ENCODE data around the gene SPATA3.
"Not testable (repeated sequence)": the region's sequence is repeated elsewhere in the genome, so short reads cannot be mapped to it uniquely, and the experiment has no call there.

Gene SPATA3

DNA sequence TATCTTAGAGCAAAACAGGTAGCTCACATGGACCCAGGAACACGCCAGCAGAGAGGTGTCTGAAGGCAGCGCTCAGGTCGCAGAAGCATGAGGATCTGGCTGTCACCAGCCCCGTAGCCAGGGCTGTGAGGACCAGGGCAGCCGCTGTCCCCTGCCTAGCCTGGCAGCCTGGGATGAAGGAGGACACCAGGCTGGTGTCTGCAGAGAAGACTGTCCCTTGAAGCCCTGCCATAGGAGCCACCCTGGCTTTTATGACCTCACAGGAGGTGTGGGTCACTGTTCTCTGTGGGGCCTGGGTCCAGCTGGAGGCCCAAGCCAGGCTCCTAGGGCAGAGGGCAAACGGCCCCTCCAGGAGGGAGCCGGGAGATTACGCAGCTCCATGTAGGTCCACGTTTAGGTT, at the start of gene SPATA3:
SPATA3 (plus strand) TSS at position 301 of the 400 bp plus-strand sequence. CDS start 113 bp downstream, outside the sequence.
- DNase-seq (ENCODE audit: low spot score), result no peak

DNA sequence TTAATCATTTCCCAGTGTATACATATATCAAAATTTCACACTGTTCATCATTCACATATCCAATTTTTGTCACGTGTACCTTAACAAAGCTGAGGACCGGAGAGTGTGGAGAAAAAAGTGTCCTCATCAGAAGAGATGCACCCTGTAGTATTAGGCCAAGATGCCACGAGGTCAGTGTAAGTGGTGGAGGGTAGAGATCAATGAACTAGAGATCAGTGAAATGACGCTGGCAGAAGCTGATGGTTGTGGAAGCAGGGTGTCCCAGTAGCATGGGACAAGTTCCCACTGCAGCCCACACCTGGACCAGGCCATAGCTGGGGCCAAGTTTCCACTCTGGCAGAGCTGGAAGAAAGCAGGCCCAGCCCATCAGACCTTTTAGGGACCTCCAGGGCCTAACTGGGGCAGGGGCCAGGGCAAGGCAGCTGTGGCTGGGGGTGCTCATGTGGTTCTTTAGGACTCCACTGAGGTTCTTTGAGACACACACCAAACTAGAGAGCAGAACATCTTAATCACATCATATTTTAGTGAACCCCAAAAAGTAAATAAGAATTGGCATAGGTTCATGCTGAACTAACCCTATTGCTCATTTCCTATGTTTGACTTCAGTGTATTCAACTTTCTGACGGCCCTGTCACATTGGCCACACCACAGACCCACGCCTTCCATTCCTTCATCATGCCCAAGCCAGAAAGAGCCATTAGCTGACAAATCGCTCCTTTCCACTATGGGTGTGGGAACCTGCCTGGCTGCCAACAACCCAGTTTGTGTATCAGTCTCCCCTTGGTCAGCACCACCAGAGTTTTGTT, 49.3 kb upstream of the SPATA3 start:
- DNase-seq (ENCODE audit: low spot score), result no peak

DNA sequence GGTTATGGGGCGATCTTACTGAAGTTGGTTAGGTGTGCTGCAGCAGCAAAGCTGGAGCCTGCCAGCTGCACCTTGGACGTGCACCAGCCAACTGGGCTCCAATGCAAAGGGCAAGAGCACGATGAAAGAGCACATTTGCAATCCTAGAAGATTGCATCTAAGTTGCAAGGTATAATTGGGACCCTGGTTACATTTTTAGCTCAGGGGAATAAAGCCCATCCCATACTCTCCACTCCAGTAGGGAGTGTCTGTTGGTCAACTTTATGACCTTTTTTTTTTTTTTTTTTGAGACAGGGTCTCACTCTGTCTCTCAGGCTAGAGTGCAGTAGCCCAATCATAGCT, 48.7 kb upstream of the SPATA3 start:
- DNase-seq (ENCODE audit: low spot score), result no peak

DNA sequence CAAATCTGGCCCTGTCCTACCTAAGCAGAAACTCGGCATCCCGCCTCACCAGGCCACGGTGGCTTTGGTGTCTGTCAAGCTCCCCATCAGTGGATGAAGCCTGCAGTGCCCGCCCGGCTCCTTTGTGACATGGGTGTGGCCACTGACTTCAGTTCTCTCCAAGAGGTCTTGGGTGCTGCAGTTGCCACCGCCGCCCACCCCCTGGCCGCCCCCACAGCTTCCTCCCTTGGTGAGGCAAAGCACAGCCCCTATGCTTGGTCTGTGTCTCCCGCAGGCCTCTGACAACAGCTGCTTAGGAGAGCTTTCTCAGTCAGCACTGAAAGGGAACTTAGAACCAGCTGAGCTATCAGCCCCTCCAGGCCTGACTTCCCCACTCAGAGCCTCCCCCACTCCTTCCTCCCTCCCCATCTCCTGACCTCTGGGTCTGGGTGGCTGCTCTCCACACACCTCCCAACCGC, 48.0 kb upstream of the SPATA3 start:
- DNase-seq (ENCODE audit: low spot score), result no peak

DNA sequence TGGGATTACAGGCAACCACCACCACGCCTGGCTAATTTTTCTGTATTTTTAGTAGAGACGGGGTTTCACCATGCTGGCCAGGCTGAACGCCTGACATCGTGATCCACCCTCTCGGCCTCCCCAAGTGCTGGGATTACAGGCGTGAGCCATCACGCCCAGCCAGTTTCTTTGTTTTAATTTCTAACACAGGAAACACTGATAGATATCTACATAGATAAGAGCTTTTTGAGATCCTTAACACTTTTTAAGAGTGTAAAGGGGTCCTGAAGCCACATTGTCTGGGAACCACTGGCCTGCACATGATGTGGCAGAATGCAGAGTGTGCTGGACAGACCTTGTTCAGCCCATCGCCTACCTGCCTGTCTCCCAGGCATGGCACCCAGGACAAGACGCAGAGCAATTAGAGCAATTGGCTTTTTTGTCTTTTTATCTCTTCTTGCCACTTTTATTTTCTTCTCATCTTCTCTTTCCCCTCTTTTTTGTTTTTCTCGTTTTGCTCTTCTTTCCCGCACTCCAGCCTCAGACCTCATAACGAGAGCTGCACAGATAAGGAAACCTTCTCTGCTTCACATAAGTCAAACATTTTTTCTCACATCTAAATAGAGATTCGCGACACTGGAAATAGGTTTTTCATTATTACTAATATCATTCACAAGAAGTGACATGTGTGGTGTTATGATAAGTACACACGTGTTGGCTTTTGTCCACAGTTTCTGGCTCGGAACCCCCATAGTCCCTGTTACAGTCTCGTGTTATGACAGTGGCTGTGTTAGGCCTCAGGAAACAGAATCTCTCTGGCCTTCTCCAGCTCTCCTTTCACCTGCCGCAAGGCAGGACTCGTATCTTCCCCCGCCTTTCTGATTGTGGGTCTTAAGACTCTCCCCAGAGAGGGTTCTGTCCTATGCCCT, 45.7 kb upstream of the SPATA3 start:
- no peak for DNase-seq (ENCODE audit: low spot score)

DNA sequence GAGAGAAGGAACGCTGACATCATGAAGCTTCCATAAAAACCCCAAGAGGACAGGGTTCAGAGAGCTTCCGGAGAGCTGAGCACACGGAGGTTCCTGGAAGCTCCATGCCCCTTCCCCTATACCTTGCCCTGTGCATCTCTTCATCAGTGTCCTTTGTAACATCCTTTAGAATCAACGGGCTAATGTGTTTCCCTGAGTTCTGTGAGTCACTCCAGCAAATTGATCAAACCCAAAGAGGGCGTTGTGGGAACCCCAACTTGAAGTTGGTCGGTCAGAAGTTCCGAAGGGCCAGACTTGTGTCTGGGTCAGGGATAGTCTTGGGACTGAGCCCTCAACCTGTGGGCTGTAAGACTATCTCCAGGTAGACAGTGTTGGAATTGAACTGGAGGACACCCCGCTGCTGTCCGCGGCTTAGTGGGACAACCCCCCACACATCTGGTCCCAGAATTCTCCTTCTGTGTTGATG, 45.0 kb upstream of the SPATA3 start:
- DNase-seq (ENCODE audit: low spot score), result no peak

DNA sequence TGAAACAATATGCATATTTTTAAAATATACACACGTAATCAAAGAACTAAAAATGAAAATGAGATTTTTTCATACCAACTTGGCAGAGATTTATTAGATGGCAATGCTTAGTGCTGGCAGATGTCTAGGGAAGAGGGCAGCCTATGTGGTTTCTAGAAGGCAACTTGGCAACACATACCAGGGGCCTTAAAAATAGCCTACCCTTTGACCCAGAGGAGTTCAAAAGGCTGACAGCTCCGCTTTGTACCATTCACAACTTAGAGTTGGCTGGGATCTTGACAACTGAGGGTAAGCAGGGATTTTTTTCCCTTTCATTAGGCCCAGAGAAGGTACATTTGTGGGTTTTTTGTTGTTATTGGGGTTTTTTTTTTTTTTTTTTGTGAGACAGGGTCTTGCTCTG, 44.5 kb upstream of the SPATA3 start:
- DNase-seq (ENCODE audit: low spot score), result no peak

DNA sequence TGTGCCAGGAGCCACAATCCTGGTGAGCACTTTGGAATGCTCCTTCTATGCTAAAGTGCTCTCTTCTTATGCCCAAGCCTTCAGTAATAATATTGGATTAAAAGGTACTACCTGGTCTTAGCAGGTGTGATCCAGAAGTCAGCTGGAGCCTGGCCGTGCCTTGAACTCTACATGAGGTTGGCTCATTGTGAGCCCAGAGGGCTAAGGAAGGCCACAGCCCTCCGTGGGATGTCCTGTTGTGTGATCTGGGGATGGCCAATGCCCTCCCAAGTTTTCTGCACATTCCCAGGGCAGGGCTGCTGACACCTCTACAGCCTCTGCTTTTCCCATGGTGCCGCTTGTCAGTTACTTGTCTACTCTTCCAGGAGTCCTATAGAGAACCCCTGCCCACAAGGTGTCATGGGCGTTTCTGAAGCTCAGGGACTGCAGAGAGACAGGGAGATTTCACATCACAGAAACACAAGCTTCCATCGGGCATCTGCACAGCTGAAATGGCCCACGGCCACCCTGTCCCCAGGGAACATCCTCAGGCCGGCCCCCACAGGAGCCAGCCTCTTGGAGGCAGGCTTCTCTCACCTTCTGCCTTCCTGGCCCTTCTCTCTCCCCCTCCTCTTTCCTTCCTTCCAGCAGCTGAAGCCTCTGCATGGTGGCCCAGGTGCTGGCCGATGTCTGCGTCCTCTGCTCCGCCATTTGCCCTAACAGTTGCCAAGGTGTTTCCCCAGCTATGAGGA, 43.5 kb upstream of the SPATA3 start:
- DNase-seq (ENCODE audit: low spot score), result no peak

DNA sequence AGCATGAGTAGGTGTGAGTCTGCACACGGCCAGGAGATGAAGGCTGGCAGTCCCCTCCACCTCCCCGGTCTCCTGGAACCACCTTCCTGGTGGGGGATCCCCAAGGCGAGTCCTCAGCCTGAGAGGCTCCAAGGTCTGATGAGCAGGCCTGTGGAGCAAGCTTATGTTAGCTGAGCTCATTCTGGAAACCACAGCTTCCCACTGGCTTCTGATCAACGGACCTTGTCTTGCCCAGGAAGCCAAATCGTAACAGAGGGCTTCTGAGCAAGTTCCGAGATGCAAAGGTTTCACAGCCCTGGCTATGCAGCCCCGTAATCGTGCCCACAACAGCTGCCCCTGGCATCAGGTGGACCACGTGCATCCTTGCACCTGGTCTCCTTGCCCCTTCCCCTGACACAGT, 42.1 kb upstream of the SPATA3 start:
- no peak for DNase-seq (ENCODE audit: low spot score)

DNA sequence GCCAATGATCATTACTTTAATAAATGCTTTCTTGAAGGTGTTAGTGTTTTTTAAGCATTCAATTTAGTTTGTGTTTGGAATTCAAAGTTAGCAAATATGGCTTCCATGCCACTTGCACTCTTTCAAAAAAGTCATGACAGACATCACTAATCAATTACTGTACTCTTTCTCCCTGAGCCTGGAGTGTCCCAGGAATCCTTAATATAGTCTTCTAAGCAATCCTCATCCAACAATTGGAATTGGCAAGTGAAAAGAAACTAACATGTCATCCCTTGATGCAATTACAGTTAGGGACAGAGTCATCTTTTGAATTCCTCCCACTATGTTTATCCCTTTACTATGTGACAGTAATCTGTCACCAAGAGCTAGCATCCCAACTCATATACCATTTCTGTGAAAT, 41.2 kb upstream of the SPATA3 start:
- DNase-seq (ENCODE audit: low spot score), result no peak

DNA sequence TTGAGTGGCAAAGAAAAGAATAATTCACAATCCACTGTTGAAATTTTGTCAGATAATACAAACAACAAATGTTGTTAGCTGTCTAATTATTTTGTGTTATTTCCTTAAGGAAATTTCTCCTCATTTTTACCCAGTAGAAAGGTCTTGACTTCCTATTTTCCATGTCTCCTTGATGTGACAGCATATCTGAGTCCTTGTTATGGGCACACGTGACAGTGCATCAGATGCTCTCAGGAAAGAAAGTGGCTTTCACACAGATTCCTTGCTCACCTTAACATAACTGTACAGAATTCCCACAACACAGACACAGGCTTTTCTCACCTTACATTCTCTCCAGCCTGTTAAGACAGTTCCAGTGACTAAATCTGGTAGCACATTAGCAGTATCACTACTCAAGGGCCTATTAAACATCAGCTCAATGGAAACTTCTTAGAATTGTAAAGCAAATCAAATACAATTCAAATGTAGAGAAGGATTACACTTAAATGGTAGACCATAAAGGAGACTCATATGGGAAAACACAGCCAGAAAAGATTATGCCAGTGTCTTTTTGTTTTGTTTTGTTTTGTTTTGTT, 40.7 kb upstream of the SPATA3 start:
- no peak for DNase-seq (ENCODE audit: low spot score)

DNA sequence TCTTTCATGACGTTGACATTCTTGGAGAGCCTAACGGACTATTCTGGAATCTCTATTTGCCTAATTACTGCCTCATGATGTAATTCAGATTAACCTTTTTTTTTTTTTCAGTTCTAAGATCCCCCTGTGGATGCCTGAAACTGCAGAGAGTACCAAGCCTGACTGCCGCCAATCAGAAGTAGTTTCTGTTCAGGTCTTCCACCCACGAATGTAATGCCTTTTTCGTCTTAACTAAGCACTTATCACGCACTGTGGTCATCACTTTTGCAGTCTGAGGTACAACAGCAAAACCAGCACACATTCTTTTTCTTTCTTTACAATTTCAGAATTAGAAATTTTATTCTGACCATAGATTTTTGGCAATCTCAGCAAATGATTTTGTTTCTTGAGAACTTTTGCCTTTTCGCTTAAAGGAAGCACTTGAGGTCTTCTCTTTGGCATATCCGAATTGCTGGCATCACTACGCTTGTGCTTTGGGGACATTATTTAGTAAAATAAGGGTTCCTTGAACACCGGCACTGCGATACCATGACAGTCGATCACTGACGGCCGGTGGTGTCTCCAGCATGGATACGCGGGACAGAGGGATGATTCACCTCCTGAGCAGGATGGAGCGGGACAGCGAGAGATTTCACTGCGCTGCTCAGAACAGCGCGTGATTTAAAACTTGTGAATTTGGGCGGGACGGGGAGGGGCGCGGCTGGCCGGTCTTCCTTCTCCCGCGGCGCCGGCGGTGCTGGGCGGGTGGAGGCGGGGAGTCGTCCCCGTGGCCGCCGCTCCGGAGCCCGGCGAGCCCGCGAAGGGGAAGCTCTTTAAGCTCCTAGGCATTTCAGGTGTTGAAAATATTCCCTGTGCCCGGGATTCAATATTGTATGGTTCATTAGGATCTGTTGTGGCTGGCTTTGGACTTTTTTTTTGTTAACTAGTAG, 38.8 kb upstream of the SPATA3 start:
- no peak for DNase-seq (ENCODE audit: low spot score)

DNA sequence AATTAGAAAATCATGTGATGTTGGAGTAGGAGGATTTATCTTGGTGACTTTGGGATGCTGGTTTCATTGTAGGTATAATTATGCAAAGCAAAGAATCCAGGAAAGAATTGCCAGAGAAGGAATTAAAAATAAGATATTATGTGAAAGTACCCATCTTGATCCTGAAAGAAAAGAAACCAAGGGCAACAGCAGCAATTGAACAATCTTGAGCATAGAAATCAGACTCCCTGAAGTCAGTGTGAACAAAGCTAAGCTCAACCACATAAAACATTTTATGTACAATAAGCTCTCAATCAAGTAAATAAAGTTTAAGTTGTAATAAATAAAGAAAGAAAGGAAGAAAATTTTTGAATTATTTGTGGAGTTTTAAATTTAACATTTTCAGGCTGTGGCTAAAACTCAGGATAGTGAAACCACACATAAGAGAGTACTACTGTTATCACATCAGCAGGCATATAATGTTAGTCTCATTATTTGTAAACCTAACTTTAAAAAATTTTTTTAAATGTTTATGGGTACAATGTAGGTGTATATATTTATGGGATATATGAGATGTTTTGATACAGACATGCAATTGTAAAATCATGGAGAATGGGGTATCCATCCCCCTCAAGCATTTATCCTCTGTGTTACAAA, 38.0 kb upstream of the SPATA3 start:
- DNase-seq (ENCODE audit: low spot score), result no peak

DNA sequence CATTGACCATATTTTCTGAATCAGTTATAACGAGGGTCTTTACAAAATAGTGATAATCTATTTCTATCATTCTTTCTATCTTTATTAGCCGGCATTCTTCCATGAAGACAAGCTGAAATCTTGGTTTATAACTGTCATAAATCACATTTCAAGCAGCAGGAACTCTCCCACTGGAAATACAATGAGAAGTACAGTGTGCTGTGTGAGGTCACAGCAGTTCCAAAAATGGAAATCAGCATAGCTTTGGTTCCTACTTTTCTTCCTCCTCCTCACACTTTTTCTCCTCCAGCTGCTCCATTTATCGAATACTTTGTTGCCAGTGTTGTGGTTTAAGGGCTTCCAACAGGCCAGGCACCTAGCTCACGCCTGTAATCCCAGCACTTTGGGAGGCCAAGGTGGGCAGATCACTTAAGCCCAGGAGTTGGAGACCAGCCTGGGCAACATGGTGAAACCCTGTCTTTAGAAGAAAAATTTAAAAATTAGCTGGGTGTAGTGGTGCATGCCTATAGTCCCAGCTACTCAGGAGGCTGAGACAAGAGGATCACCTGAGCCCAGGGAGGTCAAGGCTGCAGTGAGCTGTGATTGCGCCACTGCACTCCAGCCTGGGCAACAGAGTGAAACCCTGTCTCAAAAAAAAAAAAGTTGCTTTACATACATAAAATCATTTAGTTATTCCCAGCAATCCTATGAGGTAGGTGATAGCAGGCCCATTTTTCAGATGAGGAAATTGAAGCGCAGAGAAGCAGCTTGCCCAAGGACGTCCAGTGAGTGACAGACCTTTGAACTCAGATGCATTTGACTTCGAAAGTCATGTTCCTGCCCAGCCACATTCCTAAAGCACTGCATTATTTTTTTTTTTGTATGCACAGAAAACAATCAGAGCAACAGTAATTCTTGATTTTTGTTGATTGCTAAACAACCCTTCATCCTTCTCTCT, 36.8 kb upstream of the SPATA3 start:
- DNase-seq (ENCODE audit: low spot score), result no peak

DNA sequence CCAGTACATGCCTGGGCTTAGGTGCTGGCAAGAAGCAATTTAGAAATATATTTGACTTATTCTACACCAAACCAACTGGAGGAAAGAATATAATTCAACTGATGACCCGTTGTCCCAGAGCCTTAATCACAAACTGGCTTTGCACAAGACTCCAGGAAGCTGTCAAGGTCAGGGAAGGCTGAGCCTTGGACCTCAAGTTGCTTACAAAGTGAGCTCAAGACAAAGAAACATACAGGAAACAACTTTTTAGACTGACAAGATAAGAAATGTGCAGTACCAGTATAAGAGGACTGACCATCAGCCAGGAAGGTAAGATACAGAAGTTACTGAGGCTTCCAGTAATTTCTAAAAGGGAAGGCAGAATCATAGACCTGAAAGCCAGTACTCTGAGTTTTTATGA, 35.9 kb upstream of the SPATA3 start:
- DNase-seq (ENCODE audit: low spot score), result no peak

DNA sequence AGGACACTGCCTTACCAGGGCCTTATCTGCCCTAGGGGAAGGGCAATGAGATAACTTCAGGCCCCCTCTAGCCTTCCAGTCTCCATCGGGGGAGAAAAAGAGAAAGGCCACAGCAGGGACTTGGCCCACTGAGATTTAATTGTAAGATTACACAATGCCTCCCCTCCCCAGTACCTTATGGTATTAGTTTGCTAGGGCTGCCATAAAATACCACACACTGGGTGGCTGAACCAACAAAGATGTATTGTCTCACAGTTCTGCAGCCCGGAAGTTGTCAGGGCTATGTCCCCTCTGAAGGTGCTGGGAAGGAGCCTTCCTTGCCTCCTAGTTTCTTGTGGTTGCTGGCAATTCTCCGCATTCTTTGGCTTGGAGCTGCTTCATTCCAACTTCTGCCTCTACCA, 34.8 kb upstream of the SPATA3 start:
- DNase-seq (ENCODE audit: low spot score), result no peak

DNA sequence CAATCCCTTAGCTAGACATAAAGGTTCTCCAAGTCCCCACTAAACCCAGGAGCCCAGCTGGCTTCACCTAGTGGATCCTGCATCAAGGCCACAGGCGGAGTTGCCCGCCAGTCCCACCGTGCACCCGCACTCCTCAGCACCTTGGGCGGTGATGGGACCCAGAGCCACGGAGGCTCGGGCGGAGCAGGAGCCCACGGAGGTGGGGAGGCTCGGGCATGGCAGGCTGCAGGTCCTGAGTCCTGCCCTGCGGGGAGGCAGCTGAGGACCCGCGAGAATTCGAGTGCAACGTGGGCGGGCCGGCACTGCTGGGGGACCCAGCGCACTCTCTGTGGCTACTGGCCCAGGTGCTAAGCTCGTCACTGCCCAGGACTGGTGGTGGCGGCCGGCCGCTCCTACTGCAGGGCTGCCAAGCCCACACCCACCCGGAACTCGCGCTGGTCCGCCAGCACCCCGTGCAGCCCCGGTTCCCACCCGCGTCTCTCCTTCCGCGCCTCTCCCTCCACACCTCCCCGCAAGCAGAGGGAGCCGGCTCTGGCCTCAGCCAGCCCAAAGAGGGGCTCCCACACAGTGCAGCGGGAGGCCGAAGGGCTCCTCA, 31.7 kb upstream of the SPATA3 start:
- no peak for DNase-seq (ENCODE audit: low spot score)

DNA sequence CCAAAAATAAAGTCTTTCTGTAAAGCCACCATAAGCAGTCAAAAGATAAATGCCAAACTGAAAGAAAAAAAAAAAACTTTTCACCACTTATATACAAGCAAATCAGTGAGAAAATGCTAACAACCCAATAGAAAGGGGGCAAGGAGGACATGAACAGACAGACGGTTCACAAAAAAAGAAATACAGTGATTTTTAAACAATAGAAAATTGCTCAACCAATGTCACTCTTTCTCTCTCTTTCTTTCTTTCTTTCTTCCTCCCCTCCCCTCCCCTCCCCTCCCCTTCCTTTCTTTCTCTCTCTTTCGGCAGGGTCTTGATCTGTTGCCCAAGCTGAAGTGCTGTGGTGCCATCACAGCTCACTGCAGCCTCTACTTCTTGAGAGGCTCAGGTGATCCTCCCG, 28.8 kb upstream of the SPATA3 start:
- DNase-seq (ENCODE audit: low spot score), result no peak

DNA sequence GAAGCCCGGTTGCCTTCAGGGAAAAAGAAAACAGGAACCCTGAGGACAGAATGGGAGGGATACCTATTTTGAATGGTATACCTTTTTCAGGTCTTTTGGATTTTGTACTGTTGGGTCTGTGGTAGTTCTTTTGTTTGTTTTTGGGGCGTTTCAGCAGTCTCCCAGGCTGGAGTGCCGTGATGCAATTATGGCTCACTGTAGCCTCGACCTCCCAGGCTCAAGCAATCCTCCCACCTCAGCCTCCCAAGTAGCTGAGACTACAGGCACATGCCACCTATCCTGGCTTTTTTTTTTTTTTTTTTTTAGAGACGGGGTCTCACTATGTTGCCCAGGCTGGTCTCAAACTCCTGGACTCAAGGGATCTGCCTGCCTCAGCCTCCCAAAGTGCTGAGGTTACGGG, 27.6 kb upstream of the SPATA3 start:
- DNase-seq (ENCODE audit: low spot score), result not testable (repeated sequence)

All from hepatic stellate cell (primary cell).